Pancreas (tissue), 10 donors: Measurements from ENCODE around the gene FMNL3. TPM values are rescaled to one million over a fixed set of nuclear protein-coding genes. Genes with fewer than 3 reads are reported as not detected.

ENCODE experiments used
- ATAC-seq, 4 donors: fragments of 200-7000 bp; cut with Tn5 transposase; one replicate each; pipeline versions ENCODE4 v1.8.0 to v1.9.1; 2020; ENCODE audit warnings: mild to moderate bottlenecking in 4 of 4, moderate library complexity in 4 of 4
- DNase-seq, 6 donors: peaks; one replicate each; pipeline ENCODE4 v3.0.0-alpha.2; 2020
- FAIRE-seq: peaks from 2 replicates; lab custom pipeline; 2012; peaks lifted over from hg19 to GRCh38; lab: Jason Lieb, UNC
- H3K27ac ChIP-seq, 4 donors: fragments of 200-600 bp; sonication (generic); 1 replicate in 3 of 4; 2 replicates in 1 of 4; pipeline versions ENCODE4 v1.5.0 to v1.8.0; 2020
- H3K27me3 ChIP-seq, 4 donors: fragments of 200-600 bp; one replicate each; pipeline ENCODE4 v1.8.0; 2021
- H3K36me3 ChIP-seq, 3 donors: fragments of 200-600 bp; sonication (generic) in 1 of 3; one replicate each; pipeline versions ENCODE4 v1.5.0 to v1.8.0; 2020 to 2021
- H3K4me1 ChIP-seq, 3 donors: fragments of 200-600 bp; one replicate each; pipeline ENCODE4 v1.8.0; 2021
- H3K4me3 ChIP-seq, 4 donors: fragments of 200-600 bp; sonication (generic) in 2 of 4; one replicate each; pipeline versions ENCODE4 v1.5.0 to v1.8.0; 2020 to 2021
- H3K9me3 ChIP-seq, 4 donors: fragments of 200-600 bp; one replicate each; pipeline ENCODE4 v1.8.0; 2021
- CTCF ChIP-seq, 4 donors: fragments of 200-600 bp; sonication (generic) in 3 of 4; IDR thresholded peaks; one replicate each; pipeline versions ENCODE4 v1.5.0 to v1.8.0; 2021; ENCODE audit warnings: antibody characterized with exemption in 4 of 4
- WGBS, 2 donors: extraction: QIAGEN DNeasy Blood & Tissue Kit; methylation state at CpG; one replicate each; pipeline ENCODE4 v1.1.7; 2013; 5-methylcytosine and 5-hydroxymethylcytosine counted together
- intact Hi-C, 3 donors: fragments of 100-400 bp; cut with DNase I; formaldehyde crosslinking; loops; one replicate each; pipeline versions ENCODE4 v1.11.1 to v1.14.2; 2022
- polyA plus RNA-seq, 2 donors: library from polyadenylated mRNA; stranded (reverse); fragments of 200-250 nt; gene quantifications; one replicate each; pipeline ENCODE4 v1.2.3, GENCODE V29; 2013
- total RNA-seq, 6 donors: library from RNA; stranded (reverse); fragmentation: NEBNext Ultra II Directional in 4 of 6; extraction: Animal tissue kit (Norgen Biotek cat#: 25700) in 4 of 6; gene quantifications; one replicate each; pipeline versions ENCODE4 v1.2.1 to v1.2.4, GENCODE V29; 2021 to 2023
- donor health status: healthy with polysubstance abuse.
- donor health status: DM: no; HTN: no; CAD: no; lungs with moderate emphysema.
- donor health status: DM: no; HTN: no; CAD: no.
- donor health status: control.
- donor health status: control.
- donor health status: Bipolar disorder and iron deficiency.
- donor health status: DM: yes; HTN: yes; CAD: no.
- donor health status: DM: no; HTN: no; CAD: no.
- donor health status: DM: no; HTN: no; CAD: no.
- donor health status: DM: yes; HTN: yes; CAD: no.

FMNL3 gene
- total and polyA plus RNA-seq, 8 donors = 1.8 to 13.5 (median 3.0) TPM

DNA sequence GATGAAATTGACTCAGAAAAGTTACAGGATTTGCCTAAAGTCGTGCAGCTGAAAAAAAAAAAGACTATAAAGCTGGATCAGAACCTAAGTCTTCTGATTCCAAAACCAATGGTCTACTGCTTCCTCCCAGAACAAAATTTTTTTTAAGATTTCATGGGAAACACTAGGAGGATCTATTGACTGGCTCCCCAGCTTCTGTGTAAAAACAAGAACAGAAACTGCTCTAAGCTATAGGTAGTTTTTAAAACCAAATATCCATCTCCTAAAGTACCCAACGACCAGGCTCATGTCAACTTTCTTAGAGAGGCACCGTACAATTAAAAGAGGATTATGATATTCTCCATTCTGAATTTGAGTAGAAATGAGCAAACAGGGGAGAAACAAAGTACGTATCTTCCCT lies 9.4 kb downstream of the FMNL3 start:
- FAIRE-seq = no peak
- intact Hi-C loops = no loop called here
- no peaks in the 10 kb centered on the region for H3K36me3 ChIP-seq
- no peaks in the 10 kb centered on the region for H3K9me3 ChIP-seq
- peaks cover 0 to 2% (median 0%) of the 10 kb centered on the region in 3 donors for H3K4me1 ChIP-seq
- ATAC-seq = no peak
- no peaks in the 10 kb centered on the region for H3K27me3 ChIP-seq
- no peak overlapping the region for H3K27ac ChIP-seq
- no peak for TF ChIP-seq CTCF (IDR thresholded peaks at IDR 0.05)
- H3K4me3 ChIP-seq = no peak overlapping the region
- DNase-seq = no peak
- 51 to 61% methylated on average over 4 of the region's 4 CpGs for WGBS, 2 donors

GRCh38 chr12:49696723-49697122 lies 10.5 kb downstream of the FMNL3 start:
- intact Hi-C loops = no loop called here
- Histone ChIP-seq H3K4me3 (no peak overlapping the region), H3K27ac (no peak overlapping the region), H3K9me3 (no peaks in the 10 kb centered on the region), H3K36me3 (no peaks in the 10 kb centered on the region), H3K27me3 (no peaks in the 10 kb centered on the region), H3K4me1 (peaks cover 0 to 2% (median 0%) of the 10 kb centered on the region in 3 donors)
- ATAC-seq = no peak
- FAIRE-seq = no peak
- TF ChIP-seq CTCF (IDR thresholded peaks at IDR 0.05) = no peak
- no peak for DNase-seq

DNA sequence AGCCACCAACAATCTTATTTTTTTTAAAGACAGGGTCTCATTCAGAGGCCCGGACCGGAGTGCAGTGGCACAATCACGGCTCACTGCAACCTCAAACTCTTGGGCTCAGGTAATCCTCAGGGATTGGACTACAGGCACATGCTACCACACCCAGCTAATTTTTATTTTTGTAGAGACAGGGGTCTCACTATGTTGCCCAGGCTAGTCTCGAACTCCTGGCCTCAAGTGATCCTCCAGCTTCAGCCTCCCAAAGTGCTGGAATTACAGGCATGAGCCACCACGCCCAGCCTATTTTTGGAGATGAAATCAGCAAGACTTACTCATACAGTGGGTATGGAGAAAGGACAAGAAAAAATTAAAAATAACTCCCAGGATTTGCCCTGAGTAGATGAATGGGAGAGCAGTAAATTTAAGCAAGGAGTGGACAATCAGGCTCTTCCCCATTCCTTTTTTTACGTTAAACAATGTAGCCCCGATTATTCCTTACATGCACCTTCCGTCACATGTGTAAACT lies 13.2 kb downstream of the FMNL3 start:
- ATAC-seq (no peak), FAIRE-seq (no peak), DNase-seq (no peak)
- no peak overlapping the region for H3K27ac ChIP-seq
- intact Hi-C loops = no loop called here
- WGBS, 2 donors = 81 to 82% methylated on average over 8 of the region's 8 CpGs
- H3K4me3 ChIP-seq = no peak overlapping the region
- H3K27me3 ChIP-seq = no peaks in the 10 kb centered on the region
- H3K9me3 ChIP-seq = no peaks in the 10 kb centered on the region
- H3K4me1 ChIP-seq = no peaks in the 10 kb centered on the region
- no peaks in the 10 kb centered on the region for H3K36me3 ChIP-seq
- no peak for TF ChIP-seq CTCF (IDR thresholded peaks at IDR 0.05)

- H3K4me1 ChIP-seq = no peaks in the 10 kb centered on the region
- no peak overlapping the region for H3K4me3 ChIP-seq
- no peaks in the 10 kb centered on the region for H3K9me3 ChIP-seq
- H3K27me3 ChIP-seq = no peaks in the 10 kb centered on the region
- DNase-seq = no peak
- 66 to 76% methylated on average over 3 of the region's 3 CpGs for WGBS, 2 donors
- FAIRE-seq = no peak
- no peak overlapping the region for H3K27ac ChIP-seq
- ATAC-seq = no peak
- intact Hi-C loops = no loop called here
- no peaks in the 10 kb centered on the region for H3K36me3 ChIP-seq
- no peak for TF ChIP-seq CTCF (IDR thresholded peaks at IDR 0.05)
Measured at GRCh38 chr12:49692851-49693250, 14.4 kb downstream of the FMNL3 start.

DNA sequence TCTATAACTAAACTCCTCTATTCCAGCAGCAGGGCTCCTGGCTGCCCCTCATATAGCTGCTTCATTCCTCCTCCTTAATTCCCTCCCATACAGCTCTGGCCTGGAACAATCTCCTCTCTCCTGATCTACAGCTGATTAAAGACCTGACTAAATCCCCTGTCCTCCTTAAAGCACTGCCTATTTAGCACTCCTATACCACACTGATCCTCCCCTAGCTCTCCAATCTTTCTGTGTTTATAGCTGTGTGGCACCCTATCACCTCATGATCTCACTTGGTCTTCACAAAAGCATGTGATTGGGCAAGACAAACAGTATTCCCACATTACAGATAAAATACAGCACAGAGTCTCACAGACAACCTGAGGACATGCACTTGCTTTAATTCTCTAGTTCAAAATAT lies 17.4 kb downstream of the FMNL3 start:
- H3K36me3 ChIP-seq = no peaks in the 10 kb centered on the region
- H3K4me1 ChIP-seq = no peaks in the 10 kb centered on the region
- ATAC-seq (no peak), FAIRE-seq (no peak), DNase-seq (no peak)
- H3K9me3 ChIP-seq = no peaks in the 10 kb centered on the region
- no peak overlapping the region for H3K27ac ChIP-seq
- H3K4me3 ChIP-seq = no peak overlapping the region
- no peaks in the 10 kb centered on the region for H3K27me3 ChIP-seq
- intact Hi-C loops = no loop called here
- TF ChIP-seq CTCF (IDR thresholded peaks at IDR 0.05) = no peak
